ENCODE results near the gene ADD3.
A peak's percentile ranks its signal among the peaks of the same experiment; 100 is the strongest.
"Not testable (repeated sequence)": the region's sequence is repeated elsewhere in the genome, so short reads cannot be mapped to it uniquely, and the experiment has no call there.

ADD3 gene

DNA sequence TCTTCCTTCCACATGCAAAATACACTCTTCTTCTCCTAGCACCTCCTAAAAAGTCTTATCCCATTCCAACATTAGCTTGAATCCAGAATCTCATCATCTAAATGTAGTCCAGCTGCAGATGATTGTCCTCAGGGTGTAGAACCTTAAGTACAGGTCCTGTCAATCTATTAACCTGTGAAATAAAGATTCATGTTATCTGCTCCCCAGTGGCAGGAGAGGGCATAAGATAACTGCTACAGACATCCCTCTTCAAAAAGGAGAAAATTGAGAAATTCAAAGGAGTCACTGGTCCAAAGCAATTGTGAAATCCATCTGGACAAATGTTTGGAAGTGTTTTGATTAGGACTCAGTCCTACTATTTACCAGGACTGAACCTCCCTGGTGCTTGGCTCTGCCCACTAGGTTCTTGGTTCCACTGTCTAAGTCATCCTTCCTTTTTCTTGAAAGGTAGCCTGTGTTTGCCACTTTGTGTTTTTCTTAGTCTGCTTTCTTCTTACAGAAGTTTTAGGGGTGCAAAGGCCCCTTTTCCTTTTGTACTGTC lies 96.2 kb downstream of the ADD3 start:
- no peak for DNase-seq (ENCODE audit: low spot score)

GRCh38 chr10:110105873-110106272 lies 98.1 kb downstream of the ADD3 start:
- no peak for DNase-seq (ENCODE audit: low spot score)

DNA sequence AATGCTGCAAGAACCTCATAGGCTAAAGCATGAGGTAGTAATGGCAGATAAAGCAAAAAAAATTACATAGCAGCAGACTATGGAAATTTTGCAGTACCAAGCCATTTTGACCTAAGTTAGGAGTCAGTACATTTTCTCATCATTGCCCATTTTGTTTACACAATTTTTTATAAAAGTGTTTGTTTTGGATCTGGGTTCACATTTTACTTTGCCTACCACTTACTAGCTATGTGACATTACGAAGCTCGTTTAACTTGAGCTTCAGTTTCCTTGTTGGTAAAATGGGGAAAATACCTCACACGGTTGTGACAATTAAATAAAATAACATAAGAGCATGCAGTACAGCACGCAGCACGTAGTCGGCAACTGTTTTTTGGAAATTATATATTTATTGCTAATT lies 99.6 kb downstream of the ADD3 start:
- no peak for DNase-seq (ENCODE audit: low spot score)

DNA sequence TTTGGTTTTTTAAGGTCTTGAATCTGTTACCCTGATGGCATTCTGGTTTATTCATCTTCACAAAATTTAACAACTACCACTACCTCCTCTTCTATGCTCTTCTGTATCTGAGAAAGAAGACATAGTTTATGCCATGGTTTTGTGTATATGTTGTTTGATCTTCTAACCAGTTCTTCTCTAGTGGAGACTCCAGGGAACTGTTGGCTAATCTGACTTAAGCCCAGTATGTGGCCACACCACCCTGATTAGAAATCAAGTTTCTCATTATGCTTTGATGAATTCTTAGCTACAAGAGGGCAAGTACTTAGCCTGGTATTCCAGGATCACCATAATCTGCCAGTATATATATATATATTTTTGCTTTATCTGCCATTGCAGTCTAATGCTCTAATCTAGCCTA lies 100.1 kb downstream of the ADD3 start:
- no peak for DNase-seq (ENCODE audit: low spot score)

DNA sequence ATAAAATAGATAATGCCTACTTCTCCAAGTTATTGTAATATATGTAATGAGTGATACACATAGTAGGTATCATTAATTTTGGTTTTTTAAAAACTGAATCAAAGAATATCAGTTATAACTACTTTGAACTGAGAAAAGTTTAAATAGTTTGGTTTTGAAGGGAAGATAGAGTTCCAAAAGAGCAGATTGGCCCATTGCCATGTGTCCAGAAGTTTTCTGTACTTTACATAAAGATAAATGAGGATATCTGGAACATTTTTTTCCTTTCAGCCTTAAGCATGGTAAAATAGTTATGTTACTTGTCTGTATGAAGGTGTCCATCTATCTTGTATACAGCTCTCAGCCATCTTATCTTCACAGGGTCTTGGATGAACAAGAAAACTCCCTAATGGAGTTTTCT lies 101.7 kb downstream of the ADD3 start:
- DNase-seq (ENCODE audit: low spot score), result no peak

- no peak for DNase-seq (ENCODE audit: low spot score)
Observed at GRCh38 chr10:110110338-110110737, 102.6 kb downstream of the ADD3 start.

- no peak for DNase-seq (ENCODE audit: low spot score)
Observed at GRCh38 chr10:110113670-110114337, 106.0 kb downstream of the ADD3 start.

GRCh38 chr10:110114668-110115067 lies 106.9 kb downstream of the ADD3 start:
- not testable (repeated sequence) for DNase-seq (ENCODE audit: low spot score)

- DNase-seq (ENCODE audit: low spot score), result no peak
Observed at GRCh38 chr10:110115784-110116520, 108.2 kb downstream of the ADD3 start.

- no peak for DNase-seq (ENCODE audit: low spot score)
Observed at GRCh38 chr10:110118891-110119621, 111.3 kb downstream of the ADD3 start.

DNA sequence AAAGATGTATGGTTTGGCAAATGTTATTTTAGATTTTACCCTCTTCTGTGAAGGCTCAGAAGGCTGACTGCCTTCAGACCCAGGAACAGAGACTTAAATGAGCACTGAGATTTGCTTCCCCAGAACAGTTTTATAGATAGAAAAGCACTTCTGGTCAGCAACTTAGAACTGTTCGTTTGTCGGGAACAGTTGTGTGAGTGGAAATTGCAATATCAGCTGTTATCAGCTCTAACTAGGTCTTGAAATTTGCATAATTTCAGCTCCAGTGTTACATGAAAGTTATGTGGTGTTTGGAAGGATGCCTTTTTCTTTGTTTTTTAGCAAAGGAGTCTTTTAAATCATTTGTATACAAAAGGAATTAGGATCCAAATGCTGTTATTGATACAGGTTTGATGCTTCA lies 115.8 kb downstream of the ADD3 start:
- no peak for DNase-seq (ENCODE audit: low spot score)

- DNase-seq (ENCODE audit: low spot score), result no peak
Observed at GRCh38 chr10:110129490-110129889, 121.7 kb downstream of the ADD3 start.

- no peak for DNase-seq (ENCODE audit: low spot score)
Observed at GRCh38 chr10:110134917-110135316, 127.1 kb downstream of the ADD3 start.

GRCh38 chr10:110135836-110136235 lies 128.1 kb downstream of the ADD3 start:
- DNase-seq (ENCODE audit: low spot score), result not testable (repeated sequence)

- DNase-seq (ENCODE audit: low spot score), result peak; percentile 75
Observed at GRCh38 chr10:110137142-110137545, 129.4 kb downstream of the ADD3 start.

DNA sequence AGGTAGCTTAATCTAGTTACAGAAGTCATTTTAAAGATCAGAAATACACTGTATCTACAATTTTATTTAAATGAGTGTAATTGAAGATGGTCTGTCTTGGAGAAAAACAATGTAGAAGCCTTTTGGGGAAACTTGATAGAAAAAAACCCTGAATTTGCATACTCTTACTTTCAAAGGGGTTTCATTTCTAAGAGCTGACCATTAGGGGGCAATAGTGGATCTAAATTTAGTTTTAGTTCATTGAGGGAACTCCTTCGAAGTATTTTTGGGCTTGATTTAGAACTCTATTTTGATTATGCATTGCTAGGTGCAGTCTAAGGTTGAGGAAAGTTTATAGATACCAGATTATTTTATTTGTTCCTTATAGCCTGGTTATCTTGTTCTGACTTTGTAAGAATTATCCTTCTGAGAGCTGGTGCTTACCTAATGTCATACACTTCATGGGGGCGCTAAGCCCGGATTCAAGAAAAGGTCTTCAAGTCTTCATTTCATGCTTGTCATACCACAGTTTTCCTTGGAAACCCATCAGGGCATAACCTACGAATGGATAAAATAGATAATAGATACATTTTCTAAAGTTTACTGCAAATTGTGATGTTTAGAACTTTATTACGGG lies 130.5 kb downstream of the ADD3 start:
- DNase-seq (ENCODE audit: low spot score), result peak; percentile 56

GRCh38 chr10:110141185-110141584 lies 133.4 kb downstream of the ADD3 start:
- DNase-seq (ENCODE audit: low spot score), result peak; percentile 74

- no peak for DNase-seq (ENCODE audit: low spot score)
Observed at GRCh38 chr10:110141871-110142635, 134.3 kb downstream of the ADD3 start.

- no peak for DNase-seq (ENCODE audit: low spot score)
Observed at GRCh38 chr10:110142965-110143364, 135.2 kb downstream of the ADD3 start.

GRCh38 chr10:110144507-110144906 lies 136.7 kb downstream of the ADD3 start:
- DNase-seq (ENCODE audit: low spot score), result no peak

GRCh38 chr10:110147961-110148360 lies 140.2 kb downstream of the ADD3 start:
- DNase-seq (ENCODE audit: low spot score), result no peak

GRCh38 chr10:110149259-110149658 lies 141.5 kb downstream of the ADD3 start:
- no peak for DNase-seq (ENCODE audit: low spot score)
